Dendritic cell treated with granulocyte-macrophage colony-stimulating factor and Interleukin-4, amounts not matched to agents 40 ng/mL and 50 ng/mL, for 4 days (primary cell): ENCODE results near the gene TADA2B.

Experiments used
- H3K27ac Mint-ChIP-seq: one replicate; pipeline ENCODE4 v1.8.0; 2022; ENCODE audit warnings: mild to moderate bottlenecking, mixed read lengths
- H3K27me3 Mint-ChIP-seq: one replicate; pipeline ENCODE4 v1.8.0; 2022; ENCODE audit warnings: mild to moderate bottlenecking, mixed read lengths
- H3K36me3 Mint-ChIP-seq: one replicate; pipeline ENCODE4 v1.8.0; 2022; ENCODE audit warnings: low read depth, mixed read lengths
- H3K4me1 Mint-ChIP-seq: one replicate; pipeline ENCODE4 v1.8.0; 2022; ENCODE audit warnings: low read depth, mixed read lengths
- H3K4me3 Mint-ChIP-seq: one replicate; pipeline ENCODE4 v1.8.0; 2022; ENCODE audit warnings: mild to moderate bottlenecking, moderate library complexity, mixed read lengths
- H3K9me3 Mint-ChIP-seq: one replicate; pipeline ENCODE4 v1.8.0; 2022; ENCODE audit warnings: mixed read lengths
- intact Hi-C: fragments of 100-400 bp; cut with micrococcal nuclease; formaldehyde crosslinking; loops from one replicate; pipeline ENCODE4 v1.15.0; 2022

Gene TADA2B

GRCh38 chr4:7023901-7024300, 19.3 kb upstream of the TADA2B start:
- H3K4me1 Mint-ChIP-seq: peaks cover 17% of the 10 kb centered on the region
- peaks cover 99% of the 10 kb centered on the region for H3K36me3 Mint-ChIP-seq
- H3K27me3 Mint-ChIP-seq: no peaks in the 10 kb centered on the region
- H3K4me3 Mint-ChIP-seq: no peak overlapping the region
- no peaks in the 10 kb centered on the region for H3K9me3 Mint-ChIP-seq
- intact Hi-C loops: no loop called here
- H3K27ac Mint-ChIP-seq: no peak overlapping the region

DNA sequence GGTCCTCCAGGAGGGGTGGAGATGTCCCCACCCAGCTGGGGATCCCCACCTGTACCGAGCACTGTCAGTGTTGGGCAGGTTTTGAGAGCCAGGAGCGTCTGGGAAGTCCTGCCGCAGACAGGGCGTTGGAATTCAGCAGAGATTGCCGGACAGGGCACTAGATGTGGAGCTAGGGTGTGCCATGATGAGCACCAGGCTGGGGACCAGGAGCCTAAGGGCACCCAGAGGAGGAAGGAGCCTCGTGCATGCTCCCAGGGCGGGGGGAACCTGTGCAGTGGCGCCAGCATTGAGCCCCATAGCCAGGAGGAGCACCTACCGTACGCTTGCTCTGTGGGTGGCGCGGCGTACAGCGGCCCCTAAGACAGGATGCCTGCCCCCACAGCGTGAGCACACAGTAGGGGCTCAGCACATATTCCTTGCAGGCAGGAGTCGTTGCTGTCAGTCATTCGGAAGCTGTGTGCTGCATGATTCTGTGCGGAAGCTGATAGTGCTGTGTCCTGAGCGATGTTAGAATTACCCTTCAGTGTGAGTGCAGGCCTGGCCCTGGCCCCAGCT, 18.8 kb upstream of the TADA2B start:
- Mint-ChIP-seq H3K4me1 (peaks cover 18% of the 10 kb centered on the region), H3K9me3 (no peaks in the 10 kb centered on the region), H3K27me3 (no peaks in the 10 kb centered on the region), H3K36me3 (peaks cover 99% of the 10 kb centered on the region), H3K4me3 (no peak overlapping the region), H3K27ac (no peak overlapping the region)
- intact Hi-C loops: no loop called here

- Mint-ChIP-seq H3K9me3 (no peaks in the 10 kb centered on the region), H3K4me1 (peaks cover 18% of the 10 kb centered on the region), H3K4me3 (no peak overlapping the region), H3K27me3 (no peaks in the 10 kb centered on the region), H3K27ac (no peak overlapping the region), H3K36me3 (peaks cover 99% of the 10 kb centered on the region)
- intact Hi-C loops: no loop called here
Measured at GRCh38 chr4:7025040-7025602, 18.1 kb upstream of the TADA2B start.

DNA sequence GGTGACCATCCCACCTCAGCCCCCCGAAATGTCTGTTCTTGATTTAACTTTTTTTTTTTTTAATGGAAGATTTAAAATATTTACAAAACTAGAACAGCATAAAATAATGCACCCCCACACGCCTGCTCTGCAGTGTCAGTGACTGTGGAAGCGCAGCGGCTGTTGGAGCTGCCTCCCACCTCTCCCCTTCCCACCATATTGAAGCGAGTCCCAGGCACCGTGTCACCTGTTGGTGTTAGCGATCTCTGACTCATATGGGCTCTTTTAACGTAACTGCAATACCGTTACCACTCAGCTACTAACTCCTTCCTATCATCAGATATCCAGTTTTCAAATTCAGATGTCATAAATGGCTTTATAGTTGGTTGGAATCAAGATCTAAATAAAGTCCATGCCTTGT, 17.1 kb upstream of the TADA2B start:
- intact Hi-C loops: no loop called here
- peaks cover 99% of the 10 kb centered on the region for H3K36me3 Mint-ChIP-seq
- H3K4me1 Mint-ChIP-seq: peaks cover 23% of the 10 kb centered on the region
- H3K27me3 Mint-ChIP-seq: no peaks in the 10 kb centered on the region
- no peak overlapping the region for H3K27ac Mint-ChIP-seq
- no peaks in the 10 kb centered on the region for H3K9me3 Mint-ChIP-seq
- H3K4me3 Mint-ChIP-seq: no peak overlapping the region

GRCh38 chr4:7027284-7027683, 15.9 kb upstream of the TADA2B start:
- Mint-ChIP-seq H3K27ac (no peak overlapping the region), H3K4me3 (no peak overlapping the region), H3K27me3 (no peaks in the 10 kb centered on the region), H3K4me1 (peaks cover 23% of the 10 kb centered on the region), H3K9me3 (no peaks in the 10 kb centered on the region), H3K36me3 (peaks cover 99% of the 10 kb centered on the region)
- intact Hi-C loops: no loop called here

DNA sequence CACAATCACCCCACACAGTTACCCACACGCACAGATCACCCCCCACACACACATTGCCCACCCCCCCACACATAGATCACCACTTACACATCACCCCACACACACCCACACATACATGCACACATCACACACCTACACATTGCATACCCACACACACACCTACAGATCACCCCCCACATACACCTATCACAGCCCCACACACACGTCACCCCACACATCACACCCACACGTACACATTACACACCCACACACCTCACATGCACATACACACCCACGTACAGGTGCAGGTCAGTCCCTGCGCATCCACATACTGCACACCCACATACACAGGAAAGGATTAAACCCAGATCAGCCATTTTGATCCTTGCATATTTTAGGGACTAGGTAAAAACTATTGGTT, 15.3 kb upstream of the TADA2B start:
- Mint-ChIP-seq H3K36me3 (peaks cover 100% of the 10 kb centered on the region), H3K27ac (no peak overlapping the region), H3K27me3 (no peaks in the 10 kb centered on the region), H3K4me3 (no peak overlapping the region), H3K4me1 (peaks cover 23% of the 10 kb centered on the region), H3K9me3 (no peaks in the 10 kb centered on the region)
- intact Hi-C loops: no loop called here

GRCh38 chr4:7029212-7029611, 14.0 kb upstream of the TADA2B start:
- no peak overlapping the region for H3K4me3 Mint-ChIP-seq
- no peaks in the 10 kb centered on the region for H3K27me3 Mint-ChIP-seq
- no peak overlapping the region for H3K27ac Mint-ChIP-seq
- intact Hi-C loops: no loop called here
- peaks cover 100% of the 10 kb centered on the region for H3K36me3 Mint-ChIP-seq
- no peaks in the 10 kb centered on the region for H3K9me3 Mint-ChIP-seq
- H3K4me1 Mint-ChIP-seq: peaks cover 23% of the 10 kb centered on the region

DNA sequence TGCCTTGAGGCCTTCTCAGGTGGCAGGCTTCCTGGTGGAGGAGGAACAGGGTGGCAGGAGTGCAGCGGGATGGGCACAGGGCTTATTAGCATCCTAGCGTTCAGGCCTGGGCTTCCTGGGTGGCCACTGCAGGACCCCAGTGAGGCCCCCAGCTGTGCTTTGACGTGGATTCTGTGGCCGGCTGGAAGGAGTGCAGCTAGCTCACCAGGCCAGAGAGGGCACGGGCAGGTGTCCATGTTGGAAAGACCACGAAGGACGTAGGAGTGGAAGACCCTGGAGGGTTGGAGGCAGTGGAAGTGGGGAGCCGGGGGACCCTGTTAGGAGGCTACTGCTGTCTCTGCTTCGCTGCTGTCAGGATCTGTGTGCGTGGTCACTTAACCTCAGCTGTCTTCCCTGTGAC, 13.3 kb upstream of the TADA2B start:
- no peak overlapping the region for H3K27ac Mint-ChIP-seq
- intact Hi-C loops: no loop called here
- no peaks in the 10 kb centered on the region for H3K27me3 Mint-ChIP-seq
- peaks cover 23% of the 10 kb centered on the region for H3K4me1 Mint-ChIP-seq
- H3K36me3 Mint-ChIP-seq: peaks cover 94% of the 10 kb centered on the region
- no peaks in the 10 kb centered on the region for H3K9me3 Mint-ChIP-seq
- H3K4me3 Mint-ChIP-seq: no peak overlapping the region

DNA sequence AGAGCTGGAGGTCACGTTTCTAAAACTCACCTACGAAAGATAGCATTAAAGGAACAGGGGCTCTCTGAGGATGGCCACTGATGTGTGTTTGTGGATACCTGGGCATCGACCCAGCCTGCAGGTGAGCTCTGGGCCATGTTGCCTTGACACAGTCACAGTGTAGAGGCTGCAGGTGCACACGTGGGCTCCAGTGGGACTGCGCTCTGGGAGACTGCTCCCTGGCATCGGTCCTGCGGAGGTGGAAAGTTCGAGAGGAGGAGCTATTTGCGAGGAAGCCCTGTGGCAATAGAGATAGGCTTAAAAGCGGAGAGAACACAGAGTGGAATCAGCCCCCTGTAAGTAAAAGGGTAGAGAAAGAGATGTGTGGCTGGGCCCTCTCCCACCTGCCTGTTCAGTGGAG, 12.3 kb upstream of the TADA2B start:
- Mint-ChIP-seq H3K27me3 (no peaks in the 10 kb centered on the region), H3K4me1 (peaks cover 23% of the 10 kb centered on the region), H3K9me3 (no peaks in the 10 kb centered on the region), H3K36me3 (peaks cover 84% of the 10 kb centered on the region), H3K27ac (no peak overlapping the region), H3K4me3 (no peak overlapping the region)
- intact Hi-C loops: no loop called here

DNA sequence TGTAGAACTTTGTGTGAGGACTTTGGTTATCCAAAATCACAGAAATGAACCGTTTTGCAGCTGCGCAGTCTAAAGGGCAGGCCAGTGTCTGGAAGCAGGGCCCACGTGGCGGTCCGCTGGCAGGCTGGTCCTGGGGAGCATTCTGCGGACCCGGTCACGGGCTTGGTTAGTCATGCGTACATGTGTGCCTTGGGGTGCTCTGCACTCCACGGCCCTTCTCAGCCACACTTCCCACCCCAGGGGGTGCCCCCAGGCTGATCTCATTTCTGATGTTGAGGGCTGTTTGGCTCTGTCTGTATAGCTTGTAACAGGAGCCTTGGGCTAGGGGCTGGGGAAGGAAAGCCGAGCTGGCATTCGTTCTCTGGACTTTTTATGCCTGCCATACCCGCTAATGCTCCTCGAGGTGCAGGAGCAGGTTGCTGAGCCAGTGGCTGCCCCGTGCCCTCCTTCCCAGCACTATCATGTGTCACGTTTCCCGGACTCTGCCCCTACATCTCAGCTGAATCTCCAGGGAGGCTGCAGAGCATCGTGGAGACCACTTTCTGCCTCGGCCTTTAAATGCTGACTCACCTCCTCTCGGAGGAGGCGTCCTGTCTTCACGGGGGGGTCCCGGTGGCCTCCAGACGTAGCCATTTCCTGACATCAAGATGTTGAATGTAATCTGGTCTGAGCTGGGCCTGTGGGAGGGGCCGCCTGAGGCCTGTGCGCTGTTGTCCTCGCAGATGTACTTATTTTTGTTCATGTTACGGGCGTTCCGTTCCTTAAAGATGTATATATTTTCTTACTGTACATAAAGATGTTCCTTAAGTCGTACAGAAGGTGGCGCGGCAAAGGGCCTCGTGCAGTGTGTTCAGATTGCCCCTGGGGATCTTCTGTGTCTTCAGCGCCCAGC, 11.4 kb upstream of the TADA2B start:
- Mint-ChIP-seq H3K4me3 (no peak overlapping the region), H3K27ac (no peak overlapping the region), H3K27me3 (no peaks in the 10 kb centered on the region), H3K9me3 (no peaks in the 10 kb centered on the region), H3K4me1 (peaks cover 23% of the 10 kb centered on the region), H3K36me3 (peaks cover 75% of the 10 kb centered on the region)
- intact Hi-C loops: no loop called here

DNA sequence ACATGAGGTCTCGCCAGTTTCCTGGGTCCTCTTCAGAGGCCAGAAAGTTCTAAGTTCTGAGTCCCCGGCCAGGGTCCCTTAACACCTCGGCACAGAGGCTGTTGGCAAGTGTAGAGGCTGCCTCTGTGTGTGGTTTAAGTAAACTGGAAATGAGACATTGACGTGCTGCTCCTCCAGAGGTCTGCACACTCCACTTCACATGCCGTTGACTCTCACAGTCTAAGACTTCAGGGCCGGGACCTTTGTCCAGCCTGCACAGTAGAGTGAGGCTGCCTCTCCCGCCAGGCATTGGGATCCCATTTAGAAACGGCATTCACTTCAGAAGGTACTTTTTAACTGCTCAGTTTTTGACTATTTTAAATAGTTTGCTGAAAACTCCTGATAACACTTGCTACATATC, 10.6 kb upstream of the TADA2B start:
- Mint-ChIP-seq H3K27ac (no peak overlapping the region), H3K9me3 (no peaks in the 10 kb centered on the region), H3K4me1 (peaks cover 17% of the 10 kb centered on the region), H3K4me3 (no peak overlapping the region), H3K36me3 (peaks cover 67% of the 10 kb centered on the region), H3K27me3 (no peaks in the 10 kb centered on the region)
- intact Hi-C loops: no loop called here

DNA sequence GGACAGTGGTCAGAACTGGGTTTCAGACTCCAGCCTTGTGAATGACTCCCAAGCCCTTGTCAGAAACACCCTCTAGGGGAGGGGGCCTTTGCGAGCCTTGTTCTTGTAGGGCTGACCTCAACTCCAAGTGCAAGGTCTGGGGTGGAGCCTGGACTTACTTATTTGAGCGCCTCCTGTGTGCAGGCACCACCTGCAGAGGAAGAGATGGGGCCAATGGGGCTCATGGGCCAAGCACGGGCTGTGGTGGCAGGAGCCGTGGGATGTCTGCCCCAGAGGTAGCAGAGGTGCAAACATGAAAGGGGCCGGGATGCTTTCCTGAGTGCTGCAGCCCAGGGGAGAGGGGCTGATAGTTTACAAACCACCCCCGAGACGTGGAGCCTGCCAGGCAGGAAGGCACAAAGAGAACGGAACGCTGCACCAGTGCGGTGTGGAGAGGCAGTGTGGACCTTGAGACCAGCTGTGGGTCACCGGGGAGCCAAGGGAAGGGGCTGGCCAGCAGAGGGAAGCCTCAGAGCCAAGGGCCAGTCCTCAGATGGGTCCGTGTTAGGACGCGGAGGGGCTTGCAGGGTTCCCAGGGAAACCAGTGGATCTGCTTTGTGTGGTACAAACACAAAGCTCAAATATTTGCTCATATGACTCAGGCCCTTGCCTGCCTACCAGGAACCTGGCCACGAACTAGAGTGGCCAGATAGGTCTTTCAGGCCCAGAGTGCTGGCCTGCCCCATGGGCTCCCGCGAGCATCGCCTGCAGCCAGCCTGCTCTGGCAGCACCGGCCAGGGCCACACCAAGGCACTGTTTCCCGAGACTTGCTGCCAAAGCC, 8.7 kb upstream of the TADA2B start:
- Mint-ChIP-seq H3K27ac (peak overlapping the region; percentile 44), H3K4me1 (peaks cover 5% of the 10 kb centered on the region), H3K36me3 (peaks cover 48% of the 10 kb centered on the region), H3K27me3 (no peaks in the 10 kb centered on the region), H3K4me3 (no peak overlapping the region), H3K9me3 (no peaks in the 10 kb centered on the region)
- intact Hi-C loops: no loop called here

GRCh38 chr4:7037425-7037824, 5.7 kb upstream of the TADA2B start:
- intact Hi-C loops: no loop called here
- Mint-ChIP-seq H3K9me3 (no peaks in the 10 kb centered on the region), H3K27me3 (no peaks in the 10 kb centered on the region), H3K36me3 (peaks cover 19% of the 10 kb centered on the region), H3K4me3 (no peak overlapping the region), H3K4me1 (peaks cover 17% of the 10 kb centered on the region), H3K27ac (no peak overlapping the region)

DNA sequence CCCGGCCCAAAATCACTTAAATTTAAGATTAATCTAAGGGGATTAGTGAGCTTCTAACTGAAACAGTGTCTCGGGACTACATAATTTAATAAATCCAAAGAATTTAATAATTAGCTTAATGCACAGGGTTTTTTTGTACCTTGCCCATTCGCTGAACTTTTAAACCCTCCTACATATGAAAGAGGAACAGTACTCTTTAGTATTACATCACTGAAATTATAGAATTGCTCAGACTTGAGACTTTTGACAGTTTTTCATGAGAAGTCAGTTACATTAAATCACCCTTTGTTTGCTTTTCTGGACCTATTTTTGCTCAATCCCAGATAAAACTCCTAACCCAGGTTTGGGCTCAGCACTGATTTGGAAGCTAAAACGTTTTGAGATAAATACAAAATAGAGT, 2.4 kb upstream of the TADA2B start:
- Mint-ChIP-seq H3K36me3 (peaks cover 17% of the 10 kb centered on the region), H3K4me3 (peak overlapping the region; percentile 9), H3K9me3 (no peaks in the 10 kb centered on the region), H3K27ac (peak overlapping the region; percentile 80), H3K4me1 (peaks cover 36% of the 10 kb centered on the region), H3K27me3 (no peaks in the 10 kb centered on the region)
- intact Hi-C loops: no loop called here
